Endodermal cell (in vitro differentiated cells): ENCODE data around the gene STRN3. TPM values are rescaled to one million over a fixed set of nuclear protein-coding genes. Genes with fewer than 3 reads are reported as not detected.
A peak's percentile ranks its signal among the peaks of the same experiment; 100 is the strongest.

Source experiments
- DNase-seq: peaks from one replicate; pipeline ENCODE4 v3.0.0-alpha.2; 2017
- H3K27ac ChIP-seq: 2 replicates; pipeline ENCODE4 v1.5.1; 2013; ENCODE audit warnings: mild to moderate bottlenecking, low read depth, low read length, moderate library complexity
- H3K27me3 ChIP-seq: 2 replicates; pipeline ENCODE4 v1.6.1; 2013; ENCODE audit warnings: mild to moderate bottlenecking, low read length, moderate library complexity; ENCODE audit not compliant: insufficient read depth, control insufficient read depth, poor library complexity, severe bottlenecking
- H3K36me3 ChIP-seq: 2 replicates; pipeline ENCODE4 v1.7.0; 2013; ENCODE audit warnings: mild to moderate bottlenecking, low read length, moderate library complexity; ENCODE audit not compliant: control insufficient read depth, insufficient read depth
- H3K4me1 ChIP-seq: one replicate; pipeline ENCODE4 v1.7.0; 2013; ENCODE audit warnings: low read length; ENCODE audit not compliant: control insufficient read depth, insufficient read depth
- H3K4me3 ChIP-seq: 2 replicates; pipeline ENCODE4 v1.5.1; 2013; ENCODE audit warnings: mild to moderate bottlenecking, low read length, moderate library complexity
- H3K9ac ChIP-seq: 2 replicates; pipeline ENCODE4 v1.6.1; 2013; ENCODE audit warnings: mild to moderate bottlenecking, low read length, moderate library complexity; ENCODE audit not compliant: poor library complexity, severe bottlenecking; ENCODE audit errors: extremely low read depth
- H3K9me3 ChIP-seq: 2 replicates; pipeline ENCODE4 v1.6.1; 2013; ENCODE audit warnings: mild to moderate bottlenecking, low read length, moderate library complexity; ENCODE audit not compliant: control insufficient read depth
- H3K27ac Mint-ChIP-seq: 2 replicates; pipeline ENCODE4 v1.8.0; 2020; ENCODE audit warnings: mixed read lengths
- H3K27me3 Mint-ChIP-seq: 2 replicates; pipeline ENCODE4 v1.8.0; 2021; ENCODE audit warnings: mild to moderate bottlenecking, mixed read lengths; ENCODE audit not compliant: insufficient read depth
- H3K36me3 Mint-ChIP-seq: 2 replicates; pipeline ENCODE4 v1.8.0; 2020; ENCODE audit warnings: low read depth, mixed read lengths
- H3K4me1 Mint-ChIP-seq: 2 replicates; pipeline ENCODE4 v1.8.0; 2020; ENCODE audit warnings: mixed read lengths
- H3K4me3 Mint-ChIP-seq: 2 replicates; pipeline ENCODE4 v1.8.0; 2020; ENCODE audit warnings: mild to moderate bottlenecking, moderate library complexity, mixed read lengths
- H3K9me3 Mint-ChIP-seq: 2 replicates; pipeline ENCODE4 v1.8.0; 2020; ENCODE audit warnings: mild to moderate bottlenecking, mixed read lengths
- WGBS, 2 experiments: methylation state at CpG; one replicate each; pipeline versions ENCODE4 v1.1.5 to v1.1.7; 2013; ENCODE audit warnings: missing lambda C conversion rate in 2 of 2, mixed read lengths in 1 of 2; ENCODE audit not compliant: insufficient coverage in 1 of 2, insufficient read length in 1 of 2; 5-methylcytosine and 5-hydroxymethylcytosine counted together
- total RNA-seq, 2 donors: library from RNA; stranded (reverse); fragmentation: NEBNext Ultra II Directional in 1 of 2; extraction: Animal tissue kit (Norgen Biotek cat#: 25700) in 1 of 2; gene quantifications; 2 replicates in 1 of 2; 3 replicates in 1 of 2; pipeline ENCODE4 v1.2.1, GENCODE V29; 2021
- TF ChIP-seq, protein P1 (sequence below): fragments of 200-600 bp; sonication (generic); conservative IDR thresholded peaks from 2 replicates; pipeline ENCODE4 v1.5.0; 2021; ENCODE audit warnings: antibody characterized with exemption, mild to moderate bottlenecking

STRN3 gene
- total RNA-seq, 2 donors from 2014 or later: 56.5 to 58.9 TPM

DNA sequence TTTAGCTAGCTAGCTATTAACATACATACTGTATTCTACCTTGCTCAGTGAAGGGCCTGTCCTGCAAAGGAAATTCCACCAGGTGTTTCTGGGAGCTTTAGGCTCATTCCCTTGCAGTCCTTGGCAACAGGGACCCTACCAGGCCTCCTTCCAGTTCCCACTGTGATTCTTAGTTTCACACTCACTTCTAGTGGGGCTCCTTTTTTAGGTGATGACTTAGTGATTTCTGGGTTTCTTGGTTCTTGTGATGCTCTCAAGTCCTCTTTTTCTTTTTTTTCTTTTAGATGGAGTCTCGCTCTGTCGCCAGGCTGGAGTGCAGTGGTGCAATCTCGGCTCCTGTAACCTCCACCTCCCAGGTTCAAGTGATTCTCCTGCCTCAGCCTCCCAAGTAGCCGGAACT, 10.4 kb upstream of the STRN3 start:
- H3K4me1 Mint-ChIP-seq: peaks cover 20% of the 10 kb centered on the region
- peak; percentile 45 for DNase-seq
- no peak overlapping the region for H3K4me3 ChIP-seq
- no peaks in the 10 kb centered on the region for H3K27me3 ChIP-seq
- no peak overlapping the region for H3K9ac ChIP-seq
- TF ChIP-seq, protein P1, sequence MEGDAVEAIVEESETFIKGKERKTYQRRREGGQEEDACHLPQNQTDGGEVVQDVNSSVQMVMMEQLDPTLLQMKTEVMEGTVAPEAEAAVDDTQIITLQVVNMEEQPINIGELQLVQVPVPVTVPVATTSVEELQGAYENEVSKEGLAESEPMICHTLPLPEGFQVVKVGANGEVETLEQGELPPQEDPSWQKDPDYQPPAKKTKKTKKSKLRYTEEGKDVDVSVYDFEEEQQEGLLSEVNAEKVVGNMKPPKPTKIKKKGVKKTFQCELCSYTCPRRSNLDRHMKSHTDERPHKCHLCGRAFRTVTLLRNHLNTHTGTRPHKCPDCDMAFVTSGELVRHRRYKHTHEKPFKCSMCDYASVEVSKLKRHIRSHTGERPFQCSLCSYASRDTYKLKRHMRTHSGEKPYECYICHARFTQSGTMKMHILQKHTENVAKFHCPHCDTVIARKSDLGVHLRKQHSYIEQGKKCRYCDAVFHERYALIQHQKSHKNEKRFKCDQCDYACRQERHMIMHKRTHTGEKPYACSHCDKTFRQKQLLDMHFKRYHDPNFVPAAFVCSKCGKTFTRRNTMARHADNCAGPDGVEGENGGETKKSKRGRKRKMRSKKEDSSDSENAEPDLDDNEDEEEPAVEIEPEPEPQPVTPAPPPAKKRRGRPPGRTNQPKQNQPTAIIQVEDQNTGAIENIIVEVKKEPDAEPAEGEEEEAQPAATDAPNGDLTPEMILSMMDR: no peak
- H3K36me3 ChIP-seq: no peaks in the 10 kb centered on the region
- peaks cover 9% of the 10 kb centered on the region for H3K4me1 ChIP-seq
- WGBS, 2 experiments: 94% methylated on average over 4 of the region's 4 CpGs; no CpG with 5 or more reads in 1 of the 2 experiments
- H3K9me3 Mint-ChIP-seq: no peaks in the 10 kb centered on the region
- no peak overlapping the region for H3K27ac Mint-ChIP-seq
- H3K27me3 Mint-ChIP-seq: no peaks in the 10 kb centered on the region
- H3K27ac ChIP-seq: no peak overlapping the region
- no peak overlapping the region for H3K4me3 Mint-ChIP-seq
- H3K9me3 ChIP-seq: peaks cover 8% of the 10 kb centered on the region
- peaks cover 2% of the 10 kb centered on the region for H3K36me3 Mint-ChIP-seq

DNA sequence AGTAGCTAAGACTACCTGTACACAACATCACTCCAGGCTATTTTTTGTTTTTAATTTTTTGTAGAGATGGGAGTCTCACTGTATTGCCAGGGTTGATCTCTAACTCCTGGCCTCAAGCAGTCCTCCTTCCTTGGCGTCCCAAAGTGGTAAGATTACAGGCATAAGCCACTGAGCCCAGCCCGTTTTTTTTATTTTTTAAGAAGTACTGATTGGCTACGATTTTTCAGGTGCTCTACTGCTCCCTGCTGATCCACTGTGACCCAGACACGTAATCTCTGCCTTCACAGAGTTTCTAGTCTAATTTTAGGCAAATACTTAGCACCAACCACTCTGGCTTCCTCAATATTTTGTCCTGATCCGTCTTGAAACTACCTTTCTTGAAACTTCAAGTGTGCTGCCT, 4.3 kb upstream of the STRN3 start:
- Mint-ChIP-seq H3K36me3 (no peaks in the 10 kb centered on the region), H3K27me3 (no peaks in the 10 kb centered on the region), H3K9me3 (no peaks in the 10 kb centered on the region), H3K4me1 (peaks cover 25% of the 10 kb centered on the region), H3K4me3 (no peak overlapping the region), H3K27ac (no peak overlapping the region)
- Histone ChIP-seq H3K4me1 (peaks cover 10% of the 10 kb centered on the region), H3K36me3 (no peaks in the 10 kb centered on the region), H3K4me3 (no peak overlapping the region), H3K27ac (no peak overlapping the region), H3K27me3 (no peaks in the 10 kb centered on the region), H3K9ac (no peak overlapping the region), H3K9me3 (no peaks in the 10 kb centered on the region)
- TF ChIP-seq, protein P1: no peak
- WGBS, 2 experiments: 91 to 92% methylated on average over 5 of the region's 5 CpGs
- DNase-seq: peak; percentile 27

DNA sequence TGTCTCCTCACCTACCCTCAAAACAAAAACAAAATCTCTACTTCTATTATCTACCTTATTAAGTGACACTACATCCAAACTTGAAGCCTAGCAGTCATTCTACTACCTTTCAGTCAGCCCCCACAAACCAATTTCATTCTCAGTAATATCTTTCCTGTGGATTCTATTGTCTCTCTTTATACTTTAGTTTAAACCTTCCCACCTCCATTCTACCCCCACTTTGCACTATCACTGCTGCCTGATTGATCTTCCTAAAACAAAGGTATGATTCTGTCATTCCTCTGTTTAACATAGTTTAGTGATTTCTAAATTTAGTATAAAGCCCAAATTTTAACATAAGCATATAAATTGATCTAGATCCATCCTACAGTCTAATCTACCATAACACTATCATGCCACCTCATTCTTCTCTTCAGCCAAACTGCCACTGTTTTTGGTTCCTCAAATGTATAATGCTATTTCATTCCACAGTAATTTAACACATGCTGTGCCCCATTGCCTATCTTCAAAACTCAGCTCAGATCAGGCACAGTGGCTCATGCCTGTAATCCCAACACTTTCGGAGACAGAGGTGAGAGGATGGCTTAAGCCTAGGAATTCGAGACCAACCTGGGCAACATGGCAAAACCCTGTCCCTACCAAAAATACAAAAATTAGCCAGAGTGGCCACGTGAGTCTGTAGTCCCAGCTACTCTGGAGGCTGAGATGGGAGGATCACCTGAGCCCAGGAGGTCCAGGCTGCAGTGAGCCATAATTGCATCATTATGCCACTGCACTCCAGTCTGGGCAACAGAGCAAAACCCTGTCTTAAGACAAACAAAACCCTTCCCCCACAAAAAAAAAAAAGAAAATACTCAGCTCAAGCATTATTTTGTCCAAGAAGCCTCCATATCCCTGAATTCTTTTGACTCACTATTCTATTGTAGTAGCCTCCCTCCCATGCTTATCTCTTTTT, 3.1 kb upstream of the STRN3 start:
- Mint-ChIP-seq H3K4me1 (peaks cover 31% of the 10 kb centered on the region), H3K36me3 (no peaks in the 10 kb centered on the region), H3K4me3 (no peak overlapping the region), H3K9me3 (no peaks in the 10 kb centered on the region), H3K27ac (peak overlapping the region; percentile 1), H3K27me3 (no peaks in the 10 kb centered on the region)
- Histone ChIP-seq H3K36me3 (no peaks in the 10 kb centered on the region), H3K27ac (no peak overlapping the region), H3K4me3 (no peak overlapping the region), H3K4me1 (peaks cover 10% of the 10 kb centered on the region), H3K9me3 (no peaks in the 10 kb centered on the region), H3K27me3 (no peaks in the 10 kb centered on the region), H3K9ac (no peak overlapping the region)
- TF ChIP-seq, protein P1: no peak
- peak; percentile 56 for DNase-seq
- 60 to 81% methylated on average over 1 to 3 of the region's 3 CpGs for WGBS, 2 experiments
